K562 (cell line): Measurements from ENCODE around the gene SH3BP5.

ENCODE experiments used
- CTCF ChIP-seq, 3 experiments: IDR thresholded peaks in 2 of 3; conservative IDR thresholded peaks in 1 of 3; 2 replicates each; pipeline ENCODE4 v1.5.1; 2011 to 2012; ENCODE audit warnings: low read length in 3 of 3, mild to moderate bottlenecking in 3 of 3, control low read depth in 2 of 3, improper control_type of control experiment in 1 of 3, inconsistent platforms in 1 of 3, low read depth in 1 of 3, mixed read lengths in 1 of 3, moderate library complexity in 1 of 3; ENCODE audit not compliant: insufficient read depth in 2 of 3
- FOXK2 ChIP-seq, 2 experiments: fragments of 450-650 bp; IDR thresholded peaks in 1 of 2; conservative IDR thresholded peaks in 1 of 2; 2 replicates each; pipeline ENCODE4 v1.6.1; 2016; ENCODE audit warnings: low read depth in 2 of 2, mild to moderate bottlenecking in 1 of 2
- NKRF ChIP-seq: fragments of 450-650 bp; IDR thresholded peaks from 2 replicates; pipeline ENCODE4 v1.6.1; 2016; ENCODE audit warnings: borderline replicate concordance
- NR3C1 ChIP-seq: sonication (generic); formaldehyde crosslinking; IDR thresholded peaks from 2 replicates; pipeline ENCODE4 v1.8.1; 2022; ENCODE audit warnings: missing genetic modification reagents
- SRSF7 ChIP-seq: fragments of 200-400 bp; formaldehyde crosslinking; optimal IDR thresholded peaks from 2 replicates; pipeline ENCODE3; 2017; ENCODE audit warnings: mild to moderate bottlenecking, low read depth, low read length

- TF ChIP-seq FOXK2 (conservative IDR thresholded peaks at IDR 0.05 in 1 of 2, IDR thresholded peaks at IDR 0.05 in 1 of 2; ENCODE audit: low read depth in 2 of 2) (no peak), SRSF7 (no peak), NR3C1 (CRISPR knock-in tag) (no peak), CTCF (IDR thresholded peaks at IDR 0.05 in 2 of 3, conservative IDR thresholded peaks at IDR 0.05 in 1 of 3; ENCODE audit: insufficient read depth in 2 of 3, low read depth in 1 of 3, low read length in 3 of 3) (no peak), NKRF (no peak)
Observed at GRCh38 chr3:15273227-15273626, 59.2 kb downstream of the SH3BP5 start.
